ENCODE measurements around the gene ARIH2.

GRCh38 chr3:49025793-49026520 is 107.3 kb downstream of the ARIH2 start:
- TF ChIP-seq RCOR1 (IDR thresholded peaks at IDR 0.05; ENCODE audit: insufficient replicate concordance, low read length) (no peak), CEBPB (IDR thresholded peaks at IDR 0.05; ENCODE audit: low read depth, low read length) (no peak), CTCF (conservative IDR thresholded peaks at IDR 0.05; ENCODE audit: low read depth, low read length) (no peak), RFX5 (IDR thresholded peaks at IDR 0.05; ENCODE audit: low read depth, low read length) (no peak), SMC3 (IDR thresholded peaks at IDR 0.05; ENCODE audit: low read depth, low read length) (no peak), POLR2A (IDR thresholded peaks at IDR 0.05; ENCODE audit: low read depth, low read length) (no peak), MAFK (IDR thresholded peaks at IDR 0.05; ENCODE audit: low read depth, low read length) (no peak), RAD21 (IDR thresholded peaks at IDR 0.05; ENCODE audit: low read length) (no peak), USF2 (IDR thresholded peaks at IDR 0.05; ENCODE audit: low read depth, low read length) (no peak), FOS (IDR thresholded peaks at IDR 0.05; ENCODE audit: low read depth, low read length) (no peak), MXI1 (IDR thresholded peaks at IDR 0.05; ENCODE audit: borderline replicate concordance, low read depth, low read length) (no peak)

Data from IMR-90 (cell line).